Uterus (tissue), 4 donors: Measurements from ENCODE around the gene FAM20A. TPM values are rescaled to one million over a fixed set of nuclear protein-coding genes. Genes with fewer than 3 reads are reported as not detected.

Experiments used
- DNase-seq, 2 donors: peaks; one replicate each; pipeline ENCODE4 v3.0.0-alpha.2; 2019 to 2020
- H3K27ac ChIP-seq, 2 donors: fragments of 200-600 bp; sonication (generic); 1 replicate in 1 of 2; 2 replicates in 1 of 2; pipeline ENCODE4 v1.5.1; 2016 to 2018
- H3K27me3 ChIP-seq, 2 donors: fragments of 200-600 bp; sonication (generic); one replicate each; pipeline ENCODE4 v1.5.1; 2018 to 2019; ENCODE audit warnings: control low read depth in 1 of 2
- H3K36me3 ChIP-seq, 2 donors: fragments of 200-600 bp; sonication (generic); one replicate each; pipeline ENCODE4 v1.5.1; 2019; ENCODE audit warnings: control low read depth in 1 of 2
- H3K4me1 ChIP-seq, 2 donors: fragments of 200-600 bp; sonication (generic); one replicate each; pipeline ENCODE4 v1.5.1; 2018 to 2019; ENCODE audit warnings: control low read depth in 1 of 2
- H3K4me3 ChIP-seq, 2 donors: fragments of 200-600 bp; sonication (generic); 1 replicate in 1 of 2; 2 replicates in 1 of 2; pipeline ENCODE4 v1.5.1; 2018 to 2019; ENCODE audit warnings: mild to moderate bottlenecking in 1 of 2
- H3K9me3 ChIP-seq, 2 donors: fragments of 200-600 bp; sonication (generic); one replicate each; pipeline ENCODE4 v1.5.1; 2019; ENCODE audit warnings: control low read depth in 1 of 2
- CTCF ChIP-seq, 4 experiments: fragments of 200-600 bp in 2 of 4; fragments of 450-650 bp in 2 of 4; sonication (generic) in 2 of 4; IDR thresholded peaks; one replicate each; pipeline ENCODE4 v1.5.1; 2016 to 2019; ENCODE audit warnings: antibody characterized with exemption in 4 of 4, mild to moderate bottlenecking in 2 of 4, moderate library complexity in 1 of 4
- POLR2A ChIP-seq, 2 donors: fragments of 450-650 bp; IDR thresholded peaks; one replicate each; pipeline ENCODE4 v1.6.1; 2016; ENCODE audit warnings: antibody characterized with exemption in 2 of 2, mild to moderate bottlenecking in 1 of 2, moderate library complexity in 1 of 2
- intact Hi-C: fragments of 100-400 bp; cut with DNase I; formaldehyde crosslinking; loops from one replicate; pipeline ENCODE4 v1.15.1; 2023; ENCODE audit warnings: low total_unique reads
- total RNA-seq, 4 donors: library from RNA; depleted of rRNA in 3 of 4; stranded (reverse); fragments of >200 nt in 3 of 4; gene quantifications; one replicate each; pipeline versions ENCODE4 v1.1.0 to v1.2.4, GENCODE V29; 2014 to 2023
- donor health status: DM: yes; HTN: yes; CAD: no.

The FAM20A gene
- total RNA-seq, 4 donors from 2014 or later, result under 0.01 to 40.3 (median 14.0) TPM

- TF ChIP-seq POLR2A (IDR thresholded peaks at IDR 0.05) (no peak), CTCF (IDR thresholded peaks at IDR 0.05) (no peak)
- Histone ChIP-seq H3K9me3 (no peaks in the 10 kb centered on the region), H3K4me1 (peaks cover 0 to 5% of the 10 kb centered on the region in 2 donors), H3K27ac (peak overlapping the region in 1 of 2 donors; percentile 44), H3K36me3 (no peaks in the 10 kb centered on the region), H3K4me3 (no peak overlapping the region), H3K27me3 (no peaks in the 10 kb centered on the region)
- DNase-seq, result no peak
- intact Hi-C loops, result loop anchor here (10.0 kb wide), 1 partner anchor 72 kb away; the partner anchor contains the start of gene FAM20A
Observed at GRCh38 chr17:68532826-68533225, 68.3 kb downstream of the FAM20A start.

GRCh38 chr17:68531252-68531651 is 69.9 kb downstream of the FAM20A start:
- H3K9me3 ChIP-seq, result no peaks in the 10 kb centered on the region
- TF ChIP-seq POLR2A (IDR thresholded peaks at IDR 0.05), result no peak
- no peak for TF ChIP-seq CTCF (IDR thresholded peaks at IDR 0.05)
- no peak for DNase-seq
- H3K27ac ChIP-seq, result no peak overlapping the region
- H3K4me1 ChIP-seq, result peaks cover 0 to 5% of the 10 kb centered on the region in 2 donors
- intact Hi-C loops, result loop anchor here (10.0 kb wide), 1 partner anchor 74 kb away; the partner anchor contains the start of gene FAM20A
- H3K4me3 ChIP-seq, result no peak overlapping the region
- H3K36me3 ChIP-seq, result no peaks in the 10 kb centered on the region
- no peaks in the 10 kb centered on the region for H3K27me3 ChIP-seq

GRCh38 chr17:68527314-68527713 is 73.9 kb downstream of the FAM20A start:
- no peak overlapping the region for H3K4me3 ChIP-seq
- intact Hi-C loops, result no loop called here
- no peaks in the 10 kb centered on the region for H3K36me3 ChIP-seq
- H3K27ac ChIP-seq, result no peak overlapping the region
- peaks cover 0 to 4% of the 10 kb centered on the region in 2 donors for H3K4me1 ChIP-seq
- H3K27me3 ChIP-seq, result no peaks in the 10 kb centered on the region
- no peaks in the 10 kb centered on the region for H3K9me3 ChIP-seq
- DNase-seq, result no peak
- no peak for TF ChIP-seq POLR2A (IDR thresholded peaks at IDR 0.05)
- TF ChIP-seq CTCF (IDR thresholded peaks at IDR 0.05), result no peak

GRCh38 chr17:68526548-68526947 is 74.6 kb downstream of the FAM20A start:
- Histone ChIP-seq H3K36me3 (no peaks in the 10 kb centered on the region), H3K27ac (no peak overlapping the region), H3K9me3 (no peaks in the 10 kb centered on the region), H3K4me3 (no peak overlapping the region), H3K4me1 (no peaks in the 10 kb centered on the region), H3K27me3 (no peaks in the 10 kb centered on the region)
- DNase-seq, result no peak
- intact Hi-C loops, result no loop called here
- TF ChIP-seq POLR2A (IDR thresholded peaks at IDR 0.05), result no peak
- TF ChIP-seq CTCF (IDR thresholded peaks at IDR 0.05), result no peak

GRCh38 chr17:68522266-68522665 is 78.9 kb downstream of the FAM20A start:
- H3K27ac ChIP-seq, result no peak overlapping the region
- no peak for DNase-seq
- intact Hi-C loops, result no loop called here
- H3K27me3 ChIP-seq, result no peaks in the 10 kb centered on the region
- no peaks in the 10 kb centered on the region for H3K36me3 ChIP-seq
- TF ChIP-seq POLR2A (IDR thresholded peaks at IDR 0.05), result no peak
- TF ChIP-seq CTCF (IDR thresholded peaks at IDR 0.05), result no peak
- H3K9me3 ChIP-seq, result no peaks in the 10 kb centered on the region
- H3K4me1 ChIP-seq, result no peaks in the 10 kb centered on the region
- no peak overlapping the region for H3K4me3 ChIP-seq
